Measurements from ENCODE around the gene CDS2. TPM values are rescaled to one million over a fixed set of nuclear protein-coding genes. Genes with fewer than 3 reads are reported as not detected.

Gene CDS2
- total RNA-seq, 4 donors from 2014 or later, result 59.8 to 102 (median 73.9) TPM

- WGBS, 2 donors (ENCODE audit: low coverage in 1 of 2), result 30 to 54% methylated on average over 5 to 7 of the region's 9 CpGs
- Histone ChIP-seq H3K4me1 (peaks cover 0 to 11% (median 7%) of the 10 kb centered on the region in 3 donors), H3K27ac (peak overlapping the region; percentile 7 to 78 (median 76)), H3K27me3 (no peaks in the 10 kb centered on the region), H3K9me3 (no peaks in the 10 kb centered on the region), H3K36me3 (peaks cover 0 to 95% of the 10 kb centered on the region in 2 donors), H3K4me3 (no peak overlapping the region)
- ATAC-seq, result peak; percentile 75
- no peak for TF ChIP-seq EP300 (IDR thresholded peaks at IDR 0.05)
- TF ChIP-seq POLR2A (IDR thresholded peaks at IDR 0.05), result no peak
- TF ChIP-seq POLR2AphosphoS5 (IDR thresholded peaks at IDR 0.05), result peak; percentile 21
- TF ChIP-seq CTCF (IDR thresholded peaks at IDR 0.05), result peak; percentile 59 to 90 (median 85)
Observed at GRCh38 chr20:5191829-5192569, 65.2 kb downstream of the CDS2 start.

DNA sequence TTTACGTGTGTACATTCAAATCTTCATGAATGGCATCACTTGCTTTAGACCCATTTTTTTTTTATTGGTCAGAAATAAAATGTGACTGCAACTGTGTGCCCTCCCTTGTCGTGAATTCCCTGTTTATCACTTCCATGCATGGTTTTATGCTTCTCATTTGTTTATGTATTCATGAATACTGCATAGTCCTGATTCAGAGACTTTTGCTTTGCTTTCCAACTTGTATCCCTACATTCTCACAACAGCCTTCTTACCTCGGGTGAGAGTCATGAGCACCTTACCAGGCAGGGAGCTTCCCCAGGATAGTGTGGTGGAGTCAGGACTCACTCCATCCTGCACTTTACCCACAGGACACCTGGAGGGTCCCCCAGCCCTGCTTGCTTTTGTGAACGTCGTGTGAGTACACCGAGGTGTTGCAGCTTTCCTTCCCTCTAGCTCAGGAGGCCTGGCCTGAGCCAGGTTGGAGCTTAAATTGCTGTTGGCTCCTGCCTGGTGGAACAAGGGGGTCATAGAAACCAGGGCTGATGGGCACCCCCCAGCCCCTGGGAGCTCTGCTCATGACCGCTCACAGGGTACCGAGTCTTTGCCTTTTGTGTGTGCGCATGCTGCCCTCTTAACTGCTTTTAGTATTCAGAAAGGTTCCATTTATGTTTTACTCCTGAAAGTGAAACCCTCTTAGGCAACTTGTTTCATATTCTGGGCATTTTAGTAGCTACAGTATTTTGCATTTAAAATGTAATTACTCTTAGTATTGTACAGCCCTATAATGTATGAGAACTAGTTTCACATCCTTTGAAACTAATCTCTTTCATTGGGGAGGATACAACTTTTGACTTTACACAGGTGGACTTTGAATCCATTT, 66.0 kb downstream of the CDS2 start:
- H3K27me3 ChIP-seq, result no peaks in the 10 kb centered on the region
- H3K4me1 ChIP-seq, result peaks cover 0 to 11% (median 7%) of the 10 kb centered on the region in 3 donors
- no peak for ATAC-seq
- TF ChIP-seq POLR2A (IDR thresholded peaks at IDR 0.05), result no peak
- TF ChIP-seq POLR2AphosphoS5 (IDR thresholded peaks at IDR 0.05), result peak; percentile 2
- no peak for TF ChIP-seq EP300 (IDR thresholded peaks at IDR 0.05)
- H3K4me3 ChIP-seq, result no peak overlapping the region
- WGBS, 2 donors (ENCODE audit: low coverage in 1 of 2), result 52 to 60% methylated on average over 6 of the region's 9 CpGs
- H3K9me3 ChIP-seq, result no peaks in the 10 kb centered on the region
- H3K36me3 ChIP-seq, result peaks cover 0 to 94% of the 10 kb centered on the region in 2 donors
- H3K27ac ChIP-seq, result peak overlapping the region in 1 of 4 donors; percentile 78

DNA sequence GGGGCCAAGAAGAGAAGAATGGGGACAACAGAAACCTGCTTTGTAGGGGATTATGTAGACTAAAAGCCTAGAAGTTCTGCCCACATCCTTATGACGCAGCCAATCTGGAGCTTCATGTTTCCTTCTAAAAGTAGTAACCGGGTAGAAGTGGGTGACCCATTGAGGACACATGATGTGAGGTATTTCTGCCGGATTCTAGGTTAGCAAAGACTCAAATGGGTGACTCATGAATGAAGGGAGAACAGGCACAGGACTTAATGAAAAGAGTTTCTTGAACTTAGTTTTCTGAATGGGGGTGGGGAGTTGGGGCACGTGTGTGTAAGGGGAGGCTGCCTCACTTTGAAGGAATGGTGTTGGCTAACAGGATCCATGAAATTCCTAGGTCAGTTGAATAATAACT, 68.8 kb downstream of the CDS2 start:
- Histone ChIP-seq H3K4me3 (no peak overlapping the region), H3K4me1 (peaks cover 0 to 11% (median 7%) of the 10 kb centered on the region in 3 donors), H3K36me3 (peaks cover 0 to 80% of the 10 kb centered on the region in 2 donors), H3K9me3 (no peaks in the 10 kb centered on the region), H3K27me3 (no peaks in the 10 kb centered on the region), H3K27ac (no peak overlapping the region)
- no peak for ATAC-seq
- 29 to 57% methylated on average over 1 to 3 of the region's 4 CpGs for WGBS, 2 donors (ENCODE audit: low coverage in 1 of 2)
- no peak for TF ChIP-seq EP300 (IDR thresholded peaks at IDR 0.05)
- no peak for TF ChIP-seq CTCF (IDR thresholded peaks at IDR 0.05)
- TF ChIP-seq POLR2A (IDR thresholded peaks at IDR 0.05), result no peak
- TF ChIP-seq POLR2AphosphoS5 (IDR thresholded peaks at IDR 0.05), result no peak

DNA sequence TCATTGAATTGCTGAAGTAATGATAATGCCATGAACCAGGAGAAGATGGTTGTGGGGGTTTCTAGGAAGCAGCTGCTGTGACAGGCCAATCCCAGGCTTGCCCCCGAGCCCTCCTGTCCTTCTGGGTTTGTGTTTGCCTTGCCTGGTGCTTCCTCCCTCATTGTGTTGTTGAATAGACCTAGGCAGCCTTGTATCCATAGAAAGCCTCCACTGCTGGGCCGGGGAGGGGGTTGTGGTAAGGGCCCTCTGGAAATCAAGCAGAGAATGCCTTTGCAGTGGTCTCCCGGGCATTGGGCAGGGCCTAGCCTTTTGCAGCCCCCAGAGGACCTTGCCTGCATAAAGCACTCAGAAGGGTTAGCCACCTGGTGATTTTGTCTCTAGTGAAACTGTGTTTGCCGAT, 69.3 kb downstream of the CDS2 start:
- no peak for ATAC-seq
- Histone ChIP-seq H3K27ac (no peak overlapping the region), H3K4me1 (peaks cover 0 to 11% (median 7%) of the 10 kb centered on the region in 3 donors), H3K36me3 (peaks cover 0 to 76% of the 10 kb centered on the region in 2 donors), H3K4me3 (no peak overlapping the region), H3K9me3 (no peaks in the 10 kb centered on the region), H3K27me3 (no peaks in the 10 kb centered on the region)
- no peak for TF ChIP-seq POLR2A (IDR thresholded peaks at IDR 0.05)
- TF ChIP-seq EP300 (IDR thresholded peaks at IDR 0.05), result no peak
- TF ChIP-seq POLR2AphosphoS5 (IDR thresholded peaks at IDR 0.05), result no peak
- no peak for TF ChIP-seq CTCF (IDR thresholded peaks at IDR 0.05)
- 76 to 80% methylated on average over 2 of the region's 4 CpGs for WGBS, 2 donors (ENCODE audit: low coverage in 1 of 2)

- H3K4me3 ChIP-seq, result no peak overlapping the region
- peaks cover 0 to 65% of the 10 kb centered on the region in 2 donors for H3K36me3 ChIP-seq
- peaks cover 0 to 3% (median 0%) of the 10 kb centered on the region in 3 donors for H3K4me1 ChIP-seq
- no peak for ATAC-seq
- no peaks in the 10 kb centered on the region for H3K9me3 ChIP-seq
- H3K27ac ChIP-seq, result no peak overlapping the region
- H3K27me3 ChIP-seq, result no peaks in the 10 kb centered on the region
- 72 to 95% methylated on average over 8 to 11 of the region's 11 CpGs for WGBS, 2 donors (ENCODE audit: low coverage in 1 of 2)
- TF ChIP-seq EP300 (IDR thresholded peaks at IDR 0.05), result no peak
- no peak for TF ChIP-seq POLR2AphosphoS5 (IDR thresholded peaks at IDR 0.05)
- TF ChIP-seq CTCF (IDR thresholded peaks at IDR 0.05), result no peak
- no peak for TF ChIP-seq POLR2A (IDR thresholded peaks at IDR 0.05)
Observed at GRCh38 chr20:5197270-5197827, 70.5 kb downstream of the CDS2 start.
